ENCODE results near the gene CYP19A1. TPM values are rescaled to one million over a fixed set of nuclear protein-coding genes. Genes with fewer than 3 reads are reported as not detected.

CYP19A1 gene
- total and polyA plus RNA-seq, 2 donors (not counting 1 experiment from before 2014, with no cell fraction given), result not detected

GRCh38 chr15:51341366-51342226, 3.2 kb upstream of the CYP19A1 start, which contains the start of gene GLDN:
Gene GLDN (plus strand): TSS chr15:51341655. CDS start chr15:51341685, 30 bp downstream.
- ChIA-PET CTCF (no interaction called here), POLR2A (no interaction called here)
- Histone ChIP-seq H3K4me1 (ENCODE audit: control insufficient read depth in 2 of 2, insufficient read depth in 2 of 2, low read length in 2 of 2) (peaks cover 10% of the 10 kb centered on the region in 2 donors), H3K27me3 (replicated peaks in 1 of 4; ENCODE audit: control extremely low read depth in 1 of 4, control insufficient read depth in 3 of 4, insufficient read depth in 4 of 4, low read length in 3 of 4) (peaks cover 0 to 20% (median 9%) of the 10 kb centered on the region in 4 experiments), H3K79me2 (ENCODE audit: control insufficient read depth, insufficient read depth, low read length) (no peaks in the 10 kb centered on the region), H3K4me3 (ENCODE audit: control extremely low read depth in 1 of 5, extremely low read depth in 1 of 5, insufficient read depth in 1 of 5, low read depth in 2 of 5, low read length in 4 of 5) (peak within 1 kb of the TSS in 3 of 5 experiments; percentile 8 to 45 (median 39)), H2AFZ (ENCODE audit: insufficient read depth, low read depth, low read length, poor library complexity, severe bottlenecking) (peak within 1 kb of the TSS; percentile 55), H3K4me2 (replicated peaks; ENCODE audit: low read depth, low read length, poor library complexity, severe bottlenecking) (peak within 1 kb of the TSS; percentile 69), H3K27ac (ENCODE audit: low read length in 2 of 2) (no peak within 1 kb of the TSS), H3K9ac (ENCODE audit: low read length) (peak within 1 kb of the TSS; percentile 24), H4K20me1 (ENCODE audit: control insufficient read depth, insufficient read depth, low read length, poor library complexity, severe bottlenecking) (no peaks in the 10 kb centered on the region), H3K36me3 (replicated peaks in 1 of 2; ENCODE audit: control extremely low read depth in 1 of 2, control insufficient read depth in 1 of 2, extremely low read depth in 1 of 2, insufficient read depth in 2 of 2, low read length in 1 of 2) (no peaks in the 10 kb centered on the region), H3K9me3 (ENCODE audit: control extremely low read depth in 1 of 3, control insufficient read depth in 2 of 3, insufficient read depth in 1 of 3, low read length in 2 of 3) (peaks cover 0 to 10% (median 0%) of the 10 kb centered on the region in 3 donors)
- 13% methylated on average over 73 of the region's 76 CpGs for WGBS (ENCODE audit: insufficient coverage)
- Mint-ChIP-seq H3K4me3 (peak within 1 kb of the TSS; percentile 10), H3K27me3 (peaks cover 31% of the 10 kb centered on the region), H3K4me1 (no peaks in the 10 kb centered on the region), H3K27ac (no peak within 1 kb of the TSS), H3K9me3 (ENCODE audit: insufficient read depth) (no peaks in the 10 kb centered on the region)
- DNase-seq (peak; percentile 27), ATAC-seq (ENCODE audit: low read depth) (no peak)
- intact Hi-C loops (cut with micrococcal nuclease), result no loop called here
- no peak for TF ChIP-seq CTCF (IDR thresholded peaks at IDR 0.05)
- TF ChIP-seq EZH2 (IDR thresholded peaks at IDR 0.05; ENCODE audit: borderline replicate concordance, insufficient read depth, low read depth, low read length, poor library complexity, severe bottlenecking), result no peak
